Neural crest cell (in vitro differentiated cells): ENCODE measurements around the gene CEBPB. TPM values are rescaled to one million over a fixed set of nuclear protein-coding genes. Genes with fewer than 3 reads are reported as not detected.
"Not testable (repeated sequence)": the region's sequence is repeated elsewhere in the genome, so short reads cannot be mapped to it uniquely, and the experiment has no call there.

Experiments
- DNase-seq: peaks from one replicate; pipeline ENCODE4 v3.0.0; 2021; ENCODE audit warnings: low read depth, mixed read lengths, low spot score
- H3K27ac Mint-ChIP-seq: one replicate; pipeline ENCODE4 v1.8.0; 2021; ENCODE audit warnings: mild to moderate bottlenecking, mixed read lengths; ENCODE audit not compliant: unreplicated experiment
- H3K27me3 Mint-ChIP-seq: 2 replicates; pipeline ENCODE4 v1.8.0; 2021; ENCODE audit warnings: low read depth, mild to moderate bottlenecking, mixed read lengths
- H3K36me3 Mint-ChIP-seq: 2 replicates; pipeline ENCODE4 v1.8.0; 2021; ENCODE audit warnings: low read depth, mild to moderate bottlenecking, mixed read lengths
- H3K4me1 Mint-ChIP-seq: 2 replicates; pipeline ENCODE4 v1.8.0; 2021; ENCODE audit warnings: mixed read lengths
- H3K4me3 Mint-ChIP-seq: one replicate; pipeline ENCODE4 v1.8.0; 2021; ENCODE audit warnings: mild to moderate bottlenecking, mixed read lengths
- H3K9me3 Mint-ChIP-seq: 2 replicates; pipeline ENCODE4 v1.8.0; 2021; ENCODE audit warnings: mixed read lengths
- CTCF ChIP-seq: fragments of 200-600 bp; sonication (generic); conservative IDR thresholded peaks from 2 replicates; pipeline ENCODE4 v1.5.0; 2021; ENCODE audit warnings: antibody characterized with exemption, mild to moderate bottlenecking
- total RNA-seq: library from RNA; stranded (reverse); gene quantifications from 2 replicates; pipeline ENCODE4 v1.2.1, GENCODE V29; 2021

Gene CEBPB
- total RNA-seq, 1 donor from 2014 or later = 7.6 TPM

GRCh38 chr20:50175938-50176933, 14.4 kb upstream of the CEBPB start:
- H3K36me3 Mint-ChIP-seq = no peaks in the 10 kb centered on the region
- H3K4me3 Mint-ChIP-seq = no peak overlapping the region
- H3K27me3 Mint-ChIP-seq = no peaks in the 10 kb centered on the region
- DNase-seq = no peak
- H3K9me3 Mint-ChIP-seq = no peaks in the 10 kb centered on the region
- no peak overlapping the region for H3K27ac Mint-ChIP-seq
- peaks cover 24% of the 10 kb centered on the region for H3K4me1 Mint-ChIP-seq
- TF ChIP-seq CTCF = no peak

DNA sequence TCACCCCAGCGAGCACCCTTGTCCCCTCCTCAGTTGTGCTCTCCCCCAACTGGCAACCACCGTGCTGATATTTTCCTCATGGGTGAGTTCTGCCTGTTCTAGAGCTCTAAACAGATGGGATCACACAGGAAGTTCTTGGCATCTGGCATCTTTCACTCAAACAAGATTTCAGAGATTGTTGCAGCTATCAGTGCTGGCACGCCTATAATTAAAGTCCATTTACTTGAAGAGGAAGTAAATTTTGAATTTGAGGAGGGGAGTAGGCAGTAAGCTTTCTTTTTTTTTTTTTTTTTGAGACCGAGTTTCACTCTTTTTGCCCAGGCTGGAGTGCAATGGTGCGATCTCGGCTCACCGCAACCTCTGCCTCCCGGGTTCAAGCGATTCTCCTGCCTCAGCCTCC, 12.0 kb upstream of the CEBPB start:
- H3K27ac Mint-ChIP-seq, H3K9me3 Mint-ChIP-seq, H3K36me3 Mint-ChIP-seq, H3K4me1 Mint-ChIP-seq, DNase-seq, H3K27me3 Mint-ChIP-seq, H3K4me3 Mint-ChIP-seq: not testable (repeated sequence)

- Mint-ChIP-seq H3K27me3 (peaks cover 7% of the 10 kb centered on the region), H3K4me1 (peaks cover 10% of the 10 kb centered on the region), H3K9me3 (no peaks in the 10 kb centered on the region), H3K27ac (no peak overlapping the region), H3K4me3 (no peak overlapping the region), H3K36me3 (no peaks in the 10 kb centered on the region)
- DNase-seq = no peak
- no peak for TF ChIP-seq CTCF
Observed at GRCh38 chr20:50181344-50181743, 9.3 kb upstream of the CEBPB start.

DNA sequence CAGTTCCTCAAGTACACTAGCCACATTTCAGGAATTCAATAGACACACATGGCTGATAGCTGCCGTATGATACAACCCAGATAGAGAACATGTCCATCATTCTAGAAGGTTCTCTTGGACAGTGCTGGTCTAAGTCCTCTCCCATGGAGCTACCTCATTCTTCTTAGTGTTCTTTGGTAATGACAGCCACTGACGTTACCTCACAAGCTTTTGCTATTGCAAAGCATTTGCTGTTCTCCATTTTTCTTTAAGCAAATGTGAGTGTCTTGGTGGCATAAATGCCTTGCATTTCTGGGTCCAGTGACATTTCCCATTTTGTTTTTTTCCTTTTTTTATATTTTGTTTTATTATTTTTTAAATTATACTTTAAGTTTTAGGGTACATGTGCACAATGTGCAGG, 8.3 kb upstream of the CEBPB start:
- no peak for TF ChIP-seq CTCF
- Mint-ChIP-seq H3K9me3 (no peaks in the 10 kb centered on the region), H3K4me1 (peaks cover 10% of the 10 kb centered on the region), H3K27ac (no peak overlapping the region), H3K36me3 (no peaks in the 10 kb centered on the region), H3K27me3 (peaks cover 8% of the 10 kb centered on the region), H3K4me3 (no peak overlapping the region)
- no peak for DNase-seq

GRCh38 chr20:50185426-50185825, 5.2 kb upstream of the CEBPB start:
- H3K4me3 Mint-ChIP-seq = no peak overlapping the region
- H3K9me3 Mint-ChIP-seq = no peaks in the 10 kb centered on the region
- no peak for TF ChIP-seq CTCF
- H3K36me3 Mint-ChIP-seq = no peaks in the 10 kb centered on the region
- no peak overlapping the region for H3K27ac Mint-ChIP-seq
- peaks cover 3% of the 10 kb centered on the region for H3K4me1 Mint-ChIP-seq
- DNase-seq = no peak
- peaks cover 10% of the 10 kb centered on the region for H3K27me3 Mint-ChIP-seq
